ENCODE measurements around the gene RPL13. TPM values are rescaled to one million over a fixed set of nuclear protein-coding genes. Genes with fewer than 3 reads are reported as not detected.

Gene RPL13
- total and polyA plus RNA-seq, 2 of the 8 experiments (the other 6 are each of a cell fraction or from before 2014, with no cell fraction given), result 2,162 to 7,384 TPM

GRCh38 chr16:89571636-89572035 lies 11.2 kb downstream of the RPL13 start (continued):
- no peak for TF ChIP-seq CHD7 (IDR thresholded peaks at IDR 0.05; ENCODE audit: insufficient replicate concordance, low read length)
- no peak for TF ChIP-seq PHF8 (conservative IDR thresholded peaks at IDR 0.05; ENCODE audit: low read depth, low read length)
- no peak for TF ChIP-seq TAF7 (optimal IDR thresholded peaks at IDR 0.05; ENCODE audit: borderline replicate concordance, low read depth, low read length)
- no peak for TF ChIP-seq BCL11A (IDR thresholded peaks at IDR 0.05; ENCODE audit: low read depth in 2 of 2, low read length in 2 of 2)
- no peak for TF ChIP-seq ZNF274 (IDR thresholded peaks at IDR 0.05; ENCODE audit: borderline replicate concordance, extremely low read depth, low read length)
- no peak for TF ChIP-seq SIRT6 (IDR thresholded peaks at IDR 0.05; ENCODE audit: low read length)
- no peak for TF ChIP-seq SIX5 (IDR thresholded peaks at IDR 0.05; ENCODE audit: low read depth, low read length)
- TF ChIP-seq RAD21 (IDR thresholded peaks at IDR 0.05 in 1 of 2, conservative IDR thresholded peaks at IDR 0.05 in 1 of 2; ENCODE audit: low read depth in 2 of 2, low read length in 2 of 2), result no peak
- no peak for TF ChIP-seq CTBP2 (IDR thresholded peaks at IDR 0.05; ENCODE audit: borderline replicate concordance, insufficient read depth, insufficient read length, low read length)
- TF ChIP-seq CHD2 (IDR thresholded peaks at IDR 0.05; ENCODE audit: low read length), result no peak

Measured in H1 (cell line).